ENCODE data around the gene TPK1.

DNA sequence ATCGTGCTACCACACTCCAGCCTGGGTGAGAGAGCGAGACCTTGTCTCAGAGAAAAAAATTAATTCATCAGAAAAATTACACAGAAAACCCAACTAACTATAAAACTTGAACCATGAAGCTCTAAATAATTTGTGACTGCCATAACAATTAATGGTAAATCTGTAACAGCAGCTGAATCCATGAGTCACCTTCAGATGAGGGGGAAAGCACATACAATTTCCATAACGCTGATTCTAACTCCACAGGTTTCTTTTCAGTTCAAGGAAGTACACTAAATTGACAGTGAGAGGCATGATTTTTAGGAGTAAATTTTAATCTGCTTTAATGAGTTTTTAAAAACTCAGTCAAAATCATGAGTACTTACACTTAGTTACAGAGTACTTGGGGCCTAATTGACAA, 312.2 kb downstream of the TPK1 start:
- TF ChIP-seq, protein P1, sequence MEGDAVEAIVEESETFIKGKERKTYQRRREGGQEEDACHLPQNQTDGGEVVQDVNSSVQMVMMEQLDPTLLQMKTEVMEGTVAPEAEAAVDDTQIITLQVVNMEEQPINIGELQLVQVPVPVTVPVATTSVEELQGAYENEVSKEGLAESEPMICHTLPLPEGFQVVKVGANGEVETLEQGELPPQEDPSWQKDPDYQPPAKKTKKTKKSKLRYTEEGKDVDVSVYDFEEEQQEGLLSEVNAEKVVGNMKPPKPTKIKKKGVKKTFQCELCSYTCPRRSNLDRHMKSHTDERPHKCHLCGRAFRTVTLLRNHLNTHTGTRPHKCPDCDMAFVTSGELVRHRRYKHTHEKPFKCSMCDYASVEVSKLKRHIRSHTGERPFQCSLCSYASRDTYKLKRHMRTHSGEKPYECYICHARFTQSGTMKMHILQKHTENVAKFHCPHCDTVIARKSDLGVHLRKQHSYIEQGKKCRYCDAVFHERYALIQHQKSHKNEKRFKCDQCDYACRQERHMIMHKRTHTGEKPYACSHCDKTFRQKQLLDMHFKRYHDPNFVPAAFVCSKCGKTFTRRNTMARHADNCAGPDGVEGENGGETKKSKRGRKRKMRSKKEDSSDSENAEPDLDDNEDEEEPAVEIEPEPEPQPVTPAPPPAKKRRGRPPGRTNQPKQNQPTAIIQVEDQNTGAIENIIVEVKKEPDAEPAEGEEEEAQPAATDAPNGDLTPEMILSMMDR (conservative IDR thresholded peaks at IDR 0.05 in 1 of 2, IDR thresholded peaks at IDR 0.05 in 1 of 2; ENCODE audit: low read depth in 1 of 2, low read length in 2 of 2) = no peak
- TF ChIP-seq EZH2 (IDR thresholded peaks at IDR 0.05; ENCODE audit: low read length, missing control alignments) = no peak
